HG03432 (cell line): ENCODE measurements around the gene KCNF1.

Experiments
- ATAC-seq: cut with Tn5 transposase; IDR thresholded peaks from one replicate; pipeline ENCODE4 v1.9.1; 2021; ENCODE audit warnings: mild to moderate bottlenecking, moderate library complexity; ENCODE audit not compliant: unreplicated experiment

KCNF1 gene

DNA sequence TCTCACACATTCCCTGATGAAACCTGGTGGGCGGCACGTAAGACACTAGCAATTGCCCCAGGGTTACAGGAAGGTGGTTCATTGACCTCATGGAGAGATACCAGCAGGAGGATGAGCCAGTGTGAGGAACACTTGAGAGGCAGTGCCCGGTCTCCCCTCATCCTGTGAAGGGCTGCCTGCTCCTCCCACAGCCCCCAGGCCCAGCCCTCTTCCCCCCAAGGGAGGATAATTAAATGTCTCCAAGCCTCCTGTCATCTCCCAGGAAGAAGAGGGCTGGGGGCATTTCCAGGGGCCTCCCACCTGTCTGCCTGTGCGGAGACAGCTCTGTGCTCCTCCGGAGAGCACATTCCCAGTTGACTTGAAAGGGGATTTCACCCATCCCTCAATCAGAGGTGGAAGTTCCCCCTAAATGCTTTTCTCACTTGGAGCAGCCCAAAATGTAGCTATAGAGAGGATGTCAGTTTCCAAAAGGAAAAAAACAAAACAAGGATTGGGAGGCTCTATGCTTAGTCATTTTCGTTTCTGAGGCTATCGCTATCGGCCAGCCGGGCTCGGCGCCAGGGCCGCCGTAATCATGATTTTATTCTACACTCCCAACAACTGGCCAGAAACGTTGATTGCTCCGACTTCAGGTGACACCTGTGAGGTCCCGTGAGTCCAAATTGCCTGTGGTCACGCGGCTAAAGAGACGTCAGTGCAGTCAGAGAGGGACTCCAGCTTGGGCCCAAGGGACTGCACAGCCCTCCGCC lies 7.1 kb downstream of the KCNF1 start:
- no peak for ATAC-seq

DNA sequence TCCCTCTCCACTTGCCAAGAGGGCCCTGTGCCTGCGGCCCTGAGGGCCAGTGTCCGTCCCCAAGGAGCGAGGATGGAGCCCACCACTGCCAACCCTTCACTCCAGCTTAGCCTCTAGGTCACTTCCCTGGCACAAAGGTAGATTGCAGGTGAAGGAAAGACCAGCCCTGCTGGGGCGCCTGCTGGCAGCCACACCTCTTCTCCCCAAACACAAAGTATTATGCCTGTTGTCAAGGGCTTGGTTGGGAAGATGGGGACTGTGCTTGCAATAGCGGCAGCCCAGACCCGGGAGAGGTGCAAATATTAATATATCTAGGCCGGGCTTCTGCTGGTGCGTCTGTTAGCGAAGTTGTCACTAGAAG lies 7.7 kb downstream of the KCNF1 start:
- ATAC-seq = no peak

DNA sequence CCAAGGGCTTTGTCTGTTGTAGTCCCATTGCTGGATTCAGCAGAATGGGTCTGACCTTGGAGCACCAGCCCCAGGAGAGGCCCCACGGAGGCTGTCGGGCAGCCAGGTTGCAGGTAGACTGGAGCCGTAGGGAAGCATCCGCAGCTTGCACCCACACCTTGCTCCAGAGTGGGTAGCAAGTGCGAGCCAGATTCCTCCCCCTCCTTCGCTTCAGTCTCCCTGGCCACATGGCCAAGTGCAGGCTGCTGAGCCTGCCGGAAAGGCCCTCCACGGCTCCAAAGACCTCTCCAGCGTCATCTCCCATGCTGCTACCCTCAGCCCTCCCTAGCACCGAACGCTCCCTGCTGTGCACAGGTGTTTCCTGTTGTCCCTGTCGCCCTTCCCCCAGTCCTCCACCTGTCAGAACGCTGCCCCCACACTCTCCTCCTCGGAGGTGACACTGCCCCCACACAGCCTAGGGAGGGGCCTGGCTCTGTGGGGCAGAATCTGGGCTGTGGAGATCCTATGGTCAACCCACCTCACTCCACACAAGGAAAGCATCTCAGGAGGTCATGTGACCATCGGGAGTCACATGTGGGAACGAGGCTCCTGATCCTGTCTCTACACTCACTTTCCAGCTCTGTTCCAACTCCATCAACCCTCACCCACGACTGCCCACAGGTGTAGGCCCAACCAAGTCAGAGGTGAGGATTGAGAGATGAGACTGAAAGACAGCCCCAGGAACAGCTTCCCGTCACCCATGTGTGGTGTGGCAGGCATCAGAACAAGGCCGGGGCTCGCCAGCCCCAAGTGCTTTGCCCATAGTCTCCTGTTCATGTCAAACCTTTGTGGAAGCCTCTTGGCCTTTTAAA lies 8.3 kb downstream of the KCNF1 start:
- no peak for ATAC-seq

DNA sequence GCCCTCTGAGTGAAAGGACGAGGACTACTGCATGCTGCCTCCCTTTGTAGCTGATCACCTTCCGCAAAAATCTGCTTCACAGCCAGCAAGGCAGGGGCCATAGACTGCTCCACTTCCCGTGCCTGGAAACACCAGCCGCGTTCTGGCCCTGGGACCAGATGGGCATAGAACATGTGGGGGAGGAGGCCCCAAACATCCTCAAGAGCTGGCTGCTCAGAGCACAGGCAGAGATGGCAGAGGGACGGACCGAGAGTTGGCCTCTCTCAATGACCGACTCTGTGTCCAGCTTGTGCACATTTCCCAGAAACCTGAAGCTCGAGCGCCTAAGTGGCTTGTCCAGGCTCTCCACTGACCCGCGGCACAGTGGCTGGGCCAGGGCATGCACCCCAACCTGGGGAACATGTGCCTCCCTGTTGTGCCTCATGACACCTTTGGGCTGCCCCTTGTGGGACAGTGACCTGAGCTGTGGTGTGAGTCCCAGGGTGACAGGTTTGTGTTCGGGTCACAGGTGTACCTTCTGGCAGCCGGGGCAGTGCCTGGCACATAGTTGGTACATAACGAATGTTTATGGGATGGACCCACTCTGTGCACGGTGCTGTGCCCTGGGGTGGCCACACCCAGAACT lies 9.1 kb downstream of the KCNF1 start:
- no peak for ATAC-seq

DNA sequence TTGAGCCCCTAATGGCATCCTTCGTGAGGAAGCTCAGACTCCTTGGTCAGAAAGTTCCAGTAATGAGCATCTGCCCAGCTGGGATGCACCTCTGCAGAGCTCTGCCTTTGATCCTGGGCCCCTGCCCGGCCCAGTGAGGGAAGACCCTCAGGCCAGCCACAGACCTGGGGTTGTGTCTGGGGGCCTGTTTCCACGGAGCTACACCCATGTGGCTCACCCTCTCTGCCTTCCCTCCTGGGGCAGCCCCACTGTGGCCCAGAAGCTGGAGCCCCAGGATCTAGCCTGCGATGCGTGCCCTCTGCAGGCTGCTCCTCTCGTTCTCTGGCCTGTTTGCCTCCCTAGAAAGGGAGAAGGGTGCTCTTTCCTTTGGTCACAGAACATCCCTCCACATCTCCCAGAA lies 9.8 kb downstream of the KCNF1 start:
- ATAC-seq = no peak

DNA sequence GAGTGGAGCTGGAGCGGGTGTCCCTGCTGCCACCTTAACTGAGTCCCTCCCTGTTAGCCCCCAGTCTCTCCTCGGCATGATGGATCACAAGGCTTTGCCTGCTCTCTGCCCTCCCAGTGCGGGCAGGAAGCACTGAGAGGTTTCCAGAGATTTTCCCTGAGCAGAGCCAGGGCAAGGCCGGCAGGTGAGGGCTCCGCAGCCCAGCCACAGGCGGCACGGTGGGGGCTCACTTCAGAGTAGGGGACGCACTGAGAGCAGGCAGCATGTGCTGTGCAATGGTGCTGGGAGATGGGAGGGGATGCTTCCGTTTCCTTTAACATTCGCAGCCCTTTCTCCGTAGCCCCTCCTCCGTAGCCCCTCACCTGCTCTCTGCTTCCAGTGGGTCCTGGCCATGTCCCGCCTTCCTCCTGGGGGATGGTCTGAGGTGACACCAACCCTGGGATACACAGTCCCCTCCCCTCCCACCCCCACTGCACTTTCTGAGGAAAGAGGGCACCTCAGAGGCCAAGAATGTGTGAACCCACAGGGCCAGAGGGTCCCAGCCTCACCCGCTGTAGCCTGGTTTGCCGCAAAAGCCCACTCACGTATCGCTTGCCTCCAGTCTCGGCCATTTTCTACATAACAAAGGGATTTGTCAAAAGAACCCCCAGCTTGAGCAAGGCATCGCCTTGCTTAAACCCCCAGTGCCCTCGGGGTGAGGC lies 10.7 kb downstream of the KCNF1 start:
- no peak for ATAC-seq

DNA sequence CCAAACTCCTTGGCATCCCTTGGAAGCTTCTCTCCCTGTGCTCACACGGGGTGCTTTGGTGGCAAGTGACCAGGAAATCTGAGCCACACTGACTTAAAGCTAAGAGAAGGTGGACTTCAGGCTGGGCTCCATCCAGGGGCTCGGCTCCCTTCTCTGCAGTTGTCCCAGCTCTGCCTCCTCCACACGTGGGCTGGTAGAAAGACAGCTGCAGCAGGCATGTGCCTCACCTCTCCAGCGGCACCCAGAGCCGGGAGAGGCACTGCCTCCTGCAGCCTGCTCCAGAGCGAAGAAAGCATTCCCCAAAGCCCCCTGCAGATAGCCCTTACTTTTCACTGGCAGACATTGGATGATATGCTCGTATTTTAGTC lies 11.3 kb downstream of the KCNF1 start:
- ATAC-seq = no peak

DNA sequence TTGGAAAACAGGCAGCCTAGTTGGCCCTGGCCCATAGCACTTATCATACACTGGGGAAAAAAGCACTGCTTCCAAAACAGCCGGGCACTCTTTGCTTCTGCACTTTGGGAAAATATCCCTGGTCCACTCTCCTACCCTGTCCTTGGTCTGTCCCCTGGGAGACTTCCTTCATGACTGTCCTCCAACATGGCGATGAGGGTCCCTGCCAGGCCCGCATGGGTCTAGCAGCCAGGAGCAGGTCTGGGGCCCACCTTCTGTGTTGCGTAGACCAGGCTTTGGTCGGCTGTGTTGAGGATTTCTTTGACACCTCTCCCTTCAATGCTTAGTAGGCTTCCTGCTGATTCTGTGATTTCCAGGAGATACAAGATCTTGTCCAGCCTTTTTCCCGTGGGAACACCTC lies 12.2 kb downstream of the KCNF1 start:
- ATAC-seq = no peak

DNA sequence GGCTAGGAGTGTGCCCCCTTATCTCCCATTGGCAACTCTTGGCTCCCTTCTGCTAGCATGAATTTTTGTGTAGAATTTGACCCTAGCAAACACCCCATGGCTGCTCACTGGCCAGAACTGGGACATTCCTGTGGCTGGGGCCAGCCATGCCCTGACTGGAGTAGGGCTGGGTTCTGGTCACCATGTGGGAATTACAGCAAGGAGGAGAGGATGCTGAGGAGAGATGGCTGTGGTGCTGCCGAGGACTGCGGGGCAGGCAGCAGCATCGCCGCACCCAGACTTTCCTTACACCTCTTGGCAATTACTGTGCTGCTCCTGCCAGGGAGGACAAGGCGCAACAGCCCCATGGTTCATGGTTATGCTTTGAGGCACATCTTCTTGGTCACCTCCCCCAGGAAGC lies 12.7 kb downstream of the KCNF1 start:
- ATAC-seq = no peak

DNA sequence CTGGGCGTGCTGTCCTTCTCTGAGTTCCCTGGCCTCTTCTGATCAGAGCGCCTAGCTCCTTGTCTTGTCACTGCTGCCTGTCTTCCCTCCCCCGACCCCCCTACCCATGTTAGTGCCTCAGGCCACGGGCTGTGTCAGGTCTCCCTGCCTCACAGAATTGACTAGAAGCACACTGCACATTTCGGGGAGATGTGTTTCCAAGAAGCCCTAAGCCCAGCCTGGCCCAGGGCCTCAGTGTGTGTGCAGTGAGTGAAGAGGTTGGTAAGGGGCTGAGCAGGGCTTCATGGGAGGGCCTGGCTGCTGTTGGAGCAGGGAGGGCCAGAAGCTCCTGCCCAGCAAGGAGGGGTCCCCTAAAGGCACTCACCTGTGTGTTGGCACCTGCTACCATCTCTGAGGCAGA lies 13.1 kb downstream of the KCNF1 start:
- ATAC-seq = no peak

DNA sequence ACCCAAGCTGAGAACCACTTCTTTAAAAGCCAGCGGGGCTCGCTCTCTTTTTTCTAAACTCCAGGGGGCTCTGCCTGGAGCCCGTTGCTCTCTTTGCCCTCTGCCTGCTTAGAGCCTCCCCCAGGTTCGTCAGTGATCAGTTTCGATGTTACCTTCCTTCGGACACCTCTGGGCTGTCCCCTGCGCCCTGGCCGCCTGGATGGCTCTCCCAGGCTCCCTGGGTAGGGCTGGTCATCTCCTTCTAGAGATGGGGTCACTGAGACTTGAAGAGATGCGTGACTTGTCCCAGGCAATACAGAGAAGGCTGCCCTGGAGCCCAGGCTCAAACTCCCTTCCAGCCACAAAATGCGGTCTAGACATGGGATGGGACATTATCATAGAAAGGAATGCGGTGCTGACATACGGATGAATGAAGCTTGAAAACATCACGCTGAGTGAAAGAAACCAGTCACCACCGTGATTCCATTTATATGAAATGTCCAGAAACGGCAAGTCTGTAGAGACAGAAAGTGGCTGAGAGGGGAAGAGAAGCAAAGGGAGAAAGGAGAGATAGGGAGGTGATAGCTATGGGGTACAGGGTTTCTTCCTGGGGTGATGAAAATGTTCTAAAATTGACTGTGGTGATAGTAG lies 14.6 kb downstream of the KCNF1 start:
- no peak for ATAC-seq

DNA sequence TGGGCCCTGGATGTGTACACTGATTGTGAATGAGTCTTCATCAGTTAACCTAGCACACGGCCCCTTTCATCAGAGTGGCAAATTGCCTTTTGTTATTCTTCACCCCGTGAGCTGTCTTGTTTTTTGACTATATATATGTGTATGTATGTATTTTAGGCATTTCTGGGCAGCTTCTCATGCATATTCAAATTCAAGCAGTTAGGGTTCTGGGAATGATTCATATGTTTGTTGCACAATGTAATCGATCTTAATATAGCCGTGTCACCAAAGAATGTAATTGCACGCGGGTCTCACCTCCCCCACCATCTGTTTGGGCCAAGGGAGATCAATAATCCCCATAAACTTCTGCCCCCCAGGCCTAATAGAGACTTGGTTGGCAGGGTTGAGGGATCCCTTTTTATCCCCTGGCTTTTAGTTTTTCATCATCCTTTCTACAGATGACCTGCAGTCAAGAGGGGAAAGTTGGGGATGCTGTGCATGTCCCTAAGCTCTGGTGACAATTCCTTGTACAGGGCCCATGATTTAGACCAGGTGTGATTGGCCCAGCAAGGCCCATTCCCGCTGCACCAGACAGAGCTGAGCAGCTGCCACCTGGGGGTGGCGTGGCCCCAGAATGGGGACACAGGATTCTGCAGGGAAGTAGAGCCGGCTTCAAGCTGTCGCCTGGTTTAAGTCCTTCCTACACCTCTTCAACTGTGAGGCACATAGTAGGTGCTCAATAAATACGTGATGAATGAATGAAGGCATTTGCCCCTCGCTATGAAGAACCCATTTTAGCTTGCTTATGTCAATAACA lies 19.2 kb downstream of the KCNF1 start:
- ATAC-seq = no peak

DNA sequence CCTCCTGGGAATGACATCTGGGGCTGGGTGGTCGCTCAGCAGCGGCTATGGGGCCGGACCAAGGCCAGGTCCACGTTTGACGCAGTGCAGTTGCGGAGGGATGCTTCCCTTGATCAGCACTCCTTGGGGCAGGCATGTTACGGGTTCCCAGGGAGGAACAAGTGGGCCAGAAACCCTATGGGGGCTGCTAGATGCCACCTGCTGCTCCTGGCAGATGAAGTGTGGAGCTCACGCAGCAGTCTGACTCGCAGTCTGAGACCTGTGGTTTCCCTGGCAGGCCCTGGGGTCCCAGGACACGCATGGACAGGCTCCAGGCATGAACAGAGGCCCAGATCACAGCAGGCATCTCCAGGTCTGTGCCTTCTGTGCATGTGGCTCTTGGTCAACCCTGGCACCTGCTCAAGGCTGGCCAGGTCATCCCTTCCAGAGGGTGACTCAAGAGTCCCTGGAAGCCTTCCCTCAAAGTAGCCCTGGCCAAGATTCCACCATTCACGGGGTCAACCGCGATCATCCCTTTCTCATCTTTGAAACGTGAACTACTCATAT lies 20.0 kb downstream of the KCNF1 start:
- ATAC-seq = no peak

DNA sequence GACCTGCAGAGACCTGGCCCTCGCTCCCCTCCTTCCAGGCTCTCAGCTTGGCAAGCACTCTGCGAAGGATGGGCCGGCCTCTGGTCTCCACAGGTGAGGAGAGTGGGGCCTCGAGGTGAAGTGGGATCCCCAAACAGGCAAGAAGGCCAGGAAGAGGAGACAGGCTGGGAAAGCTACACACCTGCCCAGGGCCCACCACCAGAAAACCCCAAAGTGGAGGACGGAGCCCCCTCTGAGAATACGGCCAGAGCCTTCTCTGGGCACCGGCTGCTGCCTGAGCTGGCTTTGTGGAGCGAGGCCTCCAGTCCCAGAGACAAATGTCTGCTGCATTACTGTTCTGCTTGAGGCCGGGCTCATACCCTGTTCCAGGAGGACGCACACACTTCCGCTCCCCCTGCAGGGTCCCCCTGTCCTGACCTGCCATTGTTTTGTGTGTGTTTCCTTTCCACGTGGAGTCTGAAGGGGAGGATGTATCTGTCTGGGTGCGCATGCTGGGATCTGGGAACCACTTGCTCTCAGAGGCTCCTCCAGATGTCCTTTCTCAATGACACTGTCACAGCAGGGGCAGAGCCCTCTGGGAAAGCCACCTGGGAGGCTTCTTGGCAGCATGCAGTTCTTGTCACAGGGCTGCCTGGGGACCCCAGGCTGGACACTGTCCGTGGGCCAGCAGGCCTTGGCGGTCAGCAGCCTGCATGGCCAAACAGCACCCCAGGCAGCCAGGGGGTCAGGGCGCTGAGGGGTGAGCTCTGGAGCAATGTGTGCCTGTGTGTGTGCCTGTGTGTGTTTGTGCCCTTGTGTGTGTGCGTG lies 20.8 kb downstream of the KCNF1 start:
- no peak for ATAC-seq

DNA sequence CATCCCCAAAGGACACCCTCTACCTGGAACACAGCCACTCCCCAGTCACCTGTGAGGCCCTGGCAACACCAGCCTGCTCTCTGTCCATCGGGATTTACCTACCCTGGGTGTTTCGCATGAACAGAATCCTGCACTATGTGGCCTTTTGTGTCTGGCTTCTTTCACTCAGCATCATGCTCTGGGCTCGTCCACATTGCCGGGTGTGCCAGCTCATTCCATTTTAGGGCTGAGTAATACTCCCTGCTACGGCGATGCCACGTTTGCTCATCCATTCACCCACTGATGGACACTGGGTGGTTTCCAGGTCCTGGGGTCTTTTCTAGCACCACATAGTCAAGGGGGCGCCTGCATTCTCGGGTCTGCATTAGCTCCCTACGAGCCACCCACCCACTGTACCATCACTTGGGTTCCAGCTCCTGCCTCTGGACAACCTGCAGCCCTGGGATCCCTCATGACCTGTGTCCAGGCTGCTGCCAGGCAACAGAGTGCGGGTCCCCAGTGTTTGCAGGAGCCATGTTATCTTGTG lies 22.0 kb downstream of the KCNF1 start:
- no peak for ATAC-seq

DNA sequence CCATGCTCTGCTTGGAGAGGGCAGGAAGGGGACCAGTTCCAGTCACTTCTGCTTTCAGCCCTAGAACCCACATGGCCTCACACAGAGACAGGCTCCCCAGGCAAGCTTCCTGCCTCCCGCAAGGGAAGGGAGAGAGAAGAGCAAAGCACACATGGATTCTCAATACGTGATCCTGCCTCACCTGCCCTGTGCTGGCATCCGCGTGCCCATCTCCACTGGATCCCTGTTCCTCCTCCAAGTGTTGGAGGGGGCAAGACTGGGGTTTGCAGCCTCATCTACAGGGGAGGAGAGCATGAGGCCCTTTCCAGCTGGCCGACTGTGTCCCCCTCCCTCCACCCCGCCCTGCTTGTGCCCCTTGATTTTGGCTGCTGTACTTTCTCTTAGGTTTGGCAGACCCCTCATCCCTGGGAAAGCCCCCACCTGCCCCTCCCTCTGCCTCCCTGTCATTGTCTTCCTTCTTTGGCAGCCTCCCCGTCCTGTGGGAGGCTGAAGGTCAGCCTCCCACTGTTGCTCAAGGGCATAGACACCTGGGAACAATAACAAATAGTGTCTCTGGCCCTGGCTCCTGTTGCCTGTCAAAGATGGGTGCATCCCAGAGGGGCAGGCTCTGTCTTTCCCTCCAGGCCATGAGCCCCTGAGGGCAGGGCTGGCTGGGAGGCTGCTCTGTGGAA lies 22.7 kb downstream of the KCNF1 start:
- no peak for ATAC-seq

DNA sequence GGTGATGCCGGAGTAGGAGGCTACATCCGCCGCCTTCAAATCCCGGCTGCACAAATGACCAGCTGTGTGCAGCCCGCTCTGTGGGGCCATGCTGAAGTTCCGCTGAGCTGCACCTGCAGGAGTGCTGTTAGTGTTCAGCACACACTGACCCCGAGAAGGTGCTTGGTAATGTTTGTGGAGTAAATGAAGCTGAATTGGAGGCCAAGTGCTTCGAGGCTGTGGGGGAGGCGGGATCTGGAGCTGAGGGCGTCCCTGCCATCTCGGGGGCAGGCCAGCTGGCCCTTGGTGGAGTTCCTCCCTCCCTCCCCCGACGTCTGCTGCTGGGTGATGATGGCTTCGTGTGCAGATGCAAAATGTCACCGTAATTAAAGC lies 23.2 kb downstream of the KCNF1 start:
- no peak for ATAC-seq

DNA sequence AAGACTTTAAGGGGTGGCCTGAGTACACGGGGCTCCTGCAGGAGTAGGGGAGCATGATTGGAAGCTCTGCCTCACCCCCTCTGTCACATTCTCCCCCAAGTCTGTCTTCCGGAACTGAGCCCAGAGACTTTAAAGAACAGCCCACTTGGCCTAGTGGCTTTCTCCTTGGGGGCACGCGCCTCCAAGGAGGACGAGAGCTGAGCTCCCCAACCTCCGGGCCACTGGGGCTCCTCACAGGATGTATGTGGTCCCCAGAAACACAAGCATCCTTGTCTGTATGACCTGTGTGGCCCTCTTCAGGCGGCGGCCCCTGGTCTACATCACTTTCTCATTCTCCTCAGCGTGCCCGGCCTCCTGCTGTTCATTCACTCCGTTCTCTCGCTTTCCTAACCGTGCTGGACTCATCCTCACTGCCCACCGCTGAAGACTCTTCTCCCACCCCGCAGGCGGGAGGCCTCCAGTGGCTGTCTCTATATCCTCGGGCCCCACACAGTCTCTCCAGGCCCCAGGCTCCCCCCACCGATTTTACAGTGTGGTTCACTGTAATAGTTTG lies 23.7 kb downstream of the KCNF1 start:
- no peak for ATAC-seq
